PC-3 (cell line): ENCODE results near the gene GIGYF2.

Source experiments
- EZH2 ChIP-seq: fragments of 300-600 bp; sonication (generic); IDR thresholded peaks from one replicate; pipeline ENCODE4 v1.6.1; 2017; ENCODE audit warnings: antibody characterized with exemption, mild to moderate bottlenecking, low read length; ENCODE audit not compliant: unreplicated experiment
- EZH2phosphoT487 ChIP-seq: fragments of 300-600 bp; sonication (generic); IDR thresholded peaks from 2 replicates; pipeline ENCODE4 v1.6.1; 2018; ENCODE audit warnings: mild to moderate bottlenecking, antibody characterized with exemption, low read length, borderline replicate concordance
- TF ChIP-seq, protein P1 (sequence below): fragments of 300-600 bp; sonication (generic); conservative IDR thresholded peaks from 2 replicates; pipeline ENCODE4 v1.5.1; 2017; ENCODE audit warnings: antibody characterized with exemption, low read depth, mild to moderate bottlenecking, low read length

DNA sequence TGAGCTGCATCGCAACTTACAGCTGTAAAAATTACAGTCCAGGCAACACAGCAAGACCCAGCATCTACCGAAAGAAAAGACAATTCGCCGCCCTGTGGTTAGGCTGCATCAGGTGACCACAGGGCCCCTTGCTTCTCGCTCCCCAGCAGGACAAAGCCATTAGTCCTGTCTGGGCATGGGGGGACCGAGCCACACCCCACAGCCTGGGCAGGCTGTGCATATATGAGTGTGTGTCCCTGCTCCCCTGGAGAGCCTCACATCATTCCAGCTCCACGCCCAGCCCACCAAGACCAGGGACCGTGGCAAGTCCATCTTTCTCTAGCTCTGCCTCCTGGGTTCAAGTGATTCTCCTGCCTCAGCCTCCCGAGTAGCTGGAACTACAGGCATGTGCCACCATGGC is 206.9 kb downstream of the GIGYF2 start:
- TF ChIP-seq, protein P1, sequence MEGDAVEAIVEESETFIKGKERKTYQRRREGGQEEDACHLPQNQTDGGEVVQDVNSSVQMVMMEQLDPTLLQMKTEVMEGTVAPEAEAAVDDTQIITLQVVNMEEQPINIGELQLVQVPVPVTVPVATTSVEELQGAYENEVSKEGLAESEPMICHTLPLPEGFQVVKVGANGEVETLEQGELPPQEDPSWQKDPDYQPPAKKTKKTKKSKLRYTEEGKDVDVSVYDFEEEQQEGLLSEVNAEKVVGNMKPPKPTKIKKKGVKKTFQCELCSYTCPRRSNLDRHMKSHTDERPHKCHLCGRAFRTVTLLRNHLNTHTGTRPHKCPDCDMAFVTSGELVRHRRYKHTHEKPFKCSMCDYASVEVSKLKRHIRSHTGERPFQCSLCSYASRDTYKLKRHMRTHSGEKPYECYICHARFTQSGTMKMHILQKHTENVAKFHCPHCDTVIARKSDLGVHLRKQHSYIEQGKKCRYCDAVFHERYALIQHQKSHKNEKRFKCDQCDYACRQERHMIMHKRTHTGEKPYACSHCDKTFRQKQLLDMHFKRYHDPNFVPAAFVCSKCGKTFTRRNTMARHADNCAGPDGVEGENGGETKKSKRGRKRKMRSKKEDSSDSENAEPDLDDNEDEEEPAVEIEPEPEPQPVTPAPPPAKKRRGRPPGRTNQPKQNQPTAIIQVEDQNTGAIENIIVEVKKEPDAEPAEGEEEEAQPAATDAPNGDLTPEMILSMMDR, result no peak
- TF ChIP-seq EZH2 (no peak), EZH2phosphoT487 (no peak)
